NCI-H2107 treated with DMSO at 0.1 percent for 48 hours (cell line): ENCODE data around the gene NBEA.

Experiments used
- DNase-seq: peaks from one replicate; lab custom pipeline; 2025; ENCODE audit not compliant: unreplicated experiment; lab: John Stamatoyannopoulos, UW

Gene NBEA

DNA sequence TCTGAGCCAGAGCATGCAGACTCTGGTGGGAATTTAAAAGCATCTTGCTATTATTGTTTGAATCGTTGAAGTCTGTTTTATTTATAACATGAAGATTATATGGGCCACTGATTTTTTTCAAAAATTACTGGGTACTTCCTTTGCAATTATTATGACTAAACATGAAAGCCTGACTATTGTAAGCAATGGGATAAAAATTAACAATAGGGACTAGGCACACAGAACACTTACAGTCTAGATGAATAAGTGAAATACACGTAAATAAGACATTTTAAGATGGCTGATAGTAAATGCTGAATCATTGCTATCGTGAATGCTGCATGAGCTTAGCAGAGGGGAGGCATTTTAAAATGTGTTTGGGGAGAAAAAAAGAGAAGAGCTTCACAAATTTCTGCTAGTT is 615.4 kb downstream of the NBEA start:
- DNase-seq = no peak

DNA sequence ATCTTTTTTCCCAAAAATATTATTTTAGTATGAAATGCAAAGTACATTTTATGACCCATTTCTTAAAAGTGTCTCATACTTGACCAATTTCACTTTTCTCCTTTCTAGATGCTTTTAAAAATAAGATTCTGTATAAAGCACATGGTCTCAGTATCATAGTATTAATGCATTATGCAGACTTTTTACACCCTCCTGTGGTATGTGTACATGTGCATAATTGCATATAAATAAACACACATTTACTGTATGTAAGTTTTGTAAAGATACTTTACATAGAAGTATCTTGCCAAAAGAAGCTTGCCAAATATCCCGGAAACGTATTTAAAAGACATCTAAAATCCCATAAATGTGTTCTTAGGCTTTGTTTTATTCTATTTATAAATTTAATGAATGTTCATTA is 619.5 kb downstream of the NBEA start:
- no peak for DNase-seq

DNA sequence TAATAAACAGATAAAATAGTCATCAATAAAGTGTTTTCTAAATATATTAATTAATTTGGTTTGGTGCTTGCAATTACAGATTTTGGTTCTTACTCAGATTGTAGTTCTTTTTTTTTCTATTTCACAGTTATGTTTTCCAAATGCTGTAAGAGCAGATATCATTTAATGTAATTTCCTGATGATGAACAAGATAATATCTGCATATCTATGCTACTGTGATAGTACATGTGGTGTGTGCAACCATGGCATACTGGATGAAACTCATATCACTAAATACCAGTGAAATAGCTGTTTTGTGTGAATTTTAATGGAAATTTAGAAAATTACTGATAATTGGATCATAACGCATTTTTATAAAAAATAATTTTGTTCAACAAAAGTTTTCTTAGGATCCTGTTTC is 623.2 kb downstream of the NBEA start:
- no peak for DNase-seq

DNA sequence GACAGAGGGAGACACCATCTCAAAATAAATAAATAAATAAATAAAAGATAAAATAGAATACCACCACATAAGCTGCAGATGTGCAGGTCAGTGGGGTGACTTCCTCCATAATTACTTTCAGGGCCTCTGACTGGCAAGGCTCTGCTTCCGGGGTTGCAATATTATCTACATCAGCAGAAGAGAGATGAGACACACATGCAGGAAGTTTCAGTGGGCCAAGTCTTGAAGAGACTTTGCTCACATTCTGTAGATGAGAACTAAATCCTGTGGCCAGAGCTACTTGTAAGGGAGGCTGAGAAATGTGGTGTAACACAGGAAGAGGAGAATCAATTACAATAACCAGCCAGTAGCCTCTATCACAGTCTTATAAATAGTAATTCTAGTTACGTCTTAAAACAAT is 624.3 kb downstream of the NBEA start:
- DNase-seq = no peak

DNA sequence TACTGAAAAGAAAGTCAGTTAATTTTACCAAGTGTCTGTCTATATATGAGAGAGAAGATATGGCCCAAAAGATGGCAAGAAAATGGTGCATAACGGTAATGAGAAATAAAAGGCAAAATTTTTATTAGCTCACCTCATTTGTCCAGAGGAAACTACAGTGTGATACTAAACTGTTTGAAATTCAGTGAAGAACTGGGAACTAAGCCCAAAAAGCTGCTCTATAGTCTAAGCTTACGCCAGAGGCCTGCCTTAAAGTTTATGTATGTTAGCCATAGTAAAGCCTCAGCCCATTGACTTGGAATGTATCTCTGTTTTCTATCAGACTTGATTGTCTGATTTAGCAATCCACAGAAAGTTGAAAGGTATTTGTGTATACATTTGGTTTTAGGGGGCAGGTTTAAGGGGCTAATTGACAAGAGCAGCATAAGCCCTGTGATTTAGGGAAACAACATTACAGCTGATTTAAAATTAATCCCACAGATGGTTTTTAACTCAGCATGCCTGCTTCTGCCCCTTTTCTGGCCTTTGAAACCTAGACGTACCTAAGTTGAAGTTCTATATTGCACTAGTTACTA is 625.4 kb downstream of the NBEA start:
- DNase-seq = no peak

DNA sequence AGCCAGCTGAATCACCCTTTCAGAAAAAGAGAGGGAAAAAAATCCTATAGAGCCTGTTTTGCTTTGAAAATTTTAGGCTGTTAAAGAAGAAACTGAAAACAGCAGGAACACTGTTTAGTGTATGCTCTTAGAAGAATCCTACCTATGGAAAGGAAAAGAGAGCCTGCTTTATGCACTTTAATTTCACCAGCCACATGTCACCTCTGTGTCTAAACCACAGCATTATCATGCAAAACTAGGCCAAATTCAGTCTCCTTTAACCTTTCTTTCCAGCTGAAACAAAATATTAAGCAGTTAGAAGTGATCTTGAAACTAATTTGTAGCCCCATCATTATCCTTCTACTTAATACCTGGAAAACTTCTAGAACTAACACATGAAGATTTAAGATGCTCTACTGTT is 631.6 kb downstream of the NBEA start:
- no peak for DNase-seq

DNA sequence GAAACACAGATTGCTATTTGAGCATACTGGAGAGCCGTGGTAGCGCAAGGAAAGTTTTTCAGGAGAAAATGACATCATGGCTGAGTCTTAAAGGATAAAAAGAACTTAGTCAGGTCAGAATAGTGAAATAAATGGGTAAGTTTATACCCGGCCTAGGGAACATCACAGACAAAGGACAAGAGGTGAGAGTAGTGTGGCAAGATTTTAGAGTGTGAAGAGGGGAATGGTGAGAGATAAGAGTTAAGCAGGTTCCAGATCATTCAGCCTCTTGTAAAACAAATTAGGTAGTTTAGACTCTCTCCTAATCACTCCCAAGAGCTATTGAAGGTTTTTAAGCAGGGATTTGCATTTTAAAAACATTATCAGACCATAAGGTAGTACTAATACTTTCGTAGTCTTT is 650.4 kb downstream of the NBEA start:
- DNase-seq = no peak

DNA sequence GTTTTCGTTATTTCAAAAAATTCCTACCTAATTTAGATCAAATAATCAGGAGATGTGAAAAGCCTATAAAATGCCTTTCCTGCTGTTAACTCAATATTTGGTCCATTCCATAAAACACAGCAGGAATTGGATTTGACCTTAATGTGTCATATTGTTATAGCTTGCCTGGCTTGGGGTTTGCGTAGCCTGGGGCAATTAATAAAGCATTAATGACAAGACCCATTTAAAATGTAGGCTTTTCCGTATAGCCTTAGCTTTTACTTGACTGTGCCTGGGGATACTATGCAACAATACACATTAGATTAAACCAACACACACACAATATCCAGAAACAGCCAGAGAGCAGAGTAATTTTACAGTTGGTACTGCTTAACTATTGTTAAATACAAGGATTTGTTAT is 651.6 kb downstream of the NBEA start:
- no peak for DNase-seq

DNA sequence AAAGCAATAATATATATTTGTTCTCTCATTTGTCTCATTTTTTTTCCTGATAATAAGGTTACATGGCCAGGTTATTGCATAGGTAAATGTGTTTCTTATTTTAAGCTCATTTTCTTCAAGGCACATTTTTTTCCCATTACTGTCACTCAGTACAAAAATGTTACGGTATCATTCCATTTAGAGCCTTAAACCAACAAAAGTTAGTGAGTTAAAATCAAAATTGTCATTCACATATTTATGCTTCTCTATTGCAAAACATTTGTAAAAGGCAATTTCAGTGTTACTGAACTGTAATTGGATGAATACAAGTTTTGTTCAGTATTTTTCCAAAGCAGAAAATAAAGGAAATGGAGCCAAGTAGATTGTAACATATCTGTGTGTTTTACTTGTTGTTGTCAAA is 652.0 kb downstream of the NBEA start:
- DNase-seq = no peak

DNA sequence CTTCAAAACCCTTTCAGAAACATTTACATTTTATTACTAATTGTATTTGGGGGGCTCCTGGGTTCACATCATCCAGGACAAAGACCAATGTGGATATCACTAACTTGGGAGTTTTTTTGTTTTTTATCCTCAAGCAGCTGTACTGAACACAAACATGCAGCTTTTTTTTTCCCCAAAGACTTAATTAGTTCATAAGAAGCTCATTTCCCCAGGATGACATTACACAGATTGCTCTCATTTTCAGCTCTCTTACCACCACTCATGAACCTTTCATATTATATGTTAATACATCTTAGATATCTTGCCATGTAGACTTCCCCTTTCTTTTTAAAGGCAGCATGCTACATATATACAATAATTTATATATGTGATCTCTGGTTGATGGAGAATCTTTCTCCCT is 653.1 kb downstream of the NBEA start:
- no peak for DNase-seq

DNA sequence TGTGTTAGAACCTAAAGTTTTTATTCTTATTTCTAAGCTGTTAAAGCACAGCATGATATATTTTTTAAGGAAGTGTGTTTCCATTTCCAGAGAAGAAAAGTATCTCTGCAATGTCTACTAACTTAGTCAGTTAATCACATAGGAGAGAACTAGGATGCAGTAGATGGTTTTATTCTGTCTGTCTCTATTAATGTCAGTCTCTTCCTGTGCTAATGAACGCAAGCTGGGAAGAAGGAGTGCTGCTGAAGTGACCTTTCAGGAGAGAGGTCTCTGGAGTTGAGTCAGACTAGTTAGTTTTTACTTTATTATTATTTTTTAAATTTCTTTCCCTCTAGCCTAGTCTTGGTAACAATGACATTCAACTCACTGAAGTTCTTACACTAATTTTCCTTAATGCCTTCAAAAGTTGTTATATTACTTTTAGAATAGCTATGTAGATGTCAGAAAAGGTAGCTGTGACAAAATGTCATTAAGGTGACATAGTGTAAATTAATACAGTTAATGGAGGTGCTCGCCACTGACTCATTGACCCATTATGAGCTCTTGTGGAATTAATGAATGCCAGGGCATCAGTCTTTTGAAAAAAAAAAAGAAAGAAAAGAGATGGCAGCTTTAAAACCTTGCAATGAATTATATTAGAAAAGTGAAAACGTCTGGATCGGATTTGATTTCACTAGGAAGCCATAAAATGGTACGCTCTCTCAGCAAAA is 654.4 kb downstream of the NBEA start:
- no peak for DNase-seq

DNA sequence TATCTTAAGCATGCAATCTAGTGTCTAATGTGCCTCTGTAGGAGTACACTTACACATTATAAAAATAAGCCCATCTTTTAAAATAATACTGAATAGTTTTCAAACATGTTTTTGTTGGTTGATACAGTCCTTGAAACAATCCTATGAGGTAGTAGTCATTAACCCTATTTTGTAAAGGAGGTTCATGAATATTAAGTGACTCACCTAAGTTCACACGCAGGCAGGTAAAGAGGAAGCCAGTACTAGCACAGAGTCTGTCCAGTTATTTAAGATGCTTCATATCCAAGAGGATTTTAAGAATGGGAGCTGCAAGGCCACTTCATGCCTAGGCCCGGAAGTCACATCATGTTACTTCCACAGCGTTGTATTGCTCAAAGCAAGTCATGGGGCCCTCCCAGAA is 655.4 kb downstream of the NBEA start:
- no peak for DNase-seq

DNA sequence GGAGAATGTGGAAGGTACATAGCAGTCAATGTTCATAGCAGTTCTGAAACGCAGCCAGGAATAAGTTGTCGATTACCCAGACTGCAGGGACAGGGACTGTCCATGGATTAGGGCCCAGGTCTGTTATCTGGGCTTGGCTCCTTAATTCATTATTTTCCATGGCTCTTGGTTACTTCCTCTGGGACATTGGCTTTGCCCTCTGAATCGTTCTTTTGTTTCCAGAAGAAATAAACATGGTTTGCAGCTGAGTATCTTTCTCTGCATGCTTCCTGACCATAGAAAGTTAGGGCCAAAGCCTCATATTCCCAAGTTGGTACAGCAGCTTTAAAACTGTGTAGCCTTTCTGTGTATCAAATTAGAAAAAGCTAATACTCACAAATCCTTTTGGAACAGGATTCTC is 656.2 kb downstream of the NBEA start:
- DNase-seq = no peak

DNA sequence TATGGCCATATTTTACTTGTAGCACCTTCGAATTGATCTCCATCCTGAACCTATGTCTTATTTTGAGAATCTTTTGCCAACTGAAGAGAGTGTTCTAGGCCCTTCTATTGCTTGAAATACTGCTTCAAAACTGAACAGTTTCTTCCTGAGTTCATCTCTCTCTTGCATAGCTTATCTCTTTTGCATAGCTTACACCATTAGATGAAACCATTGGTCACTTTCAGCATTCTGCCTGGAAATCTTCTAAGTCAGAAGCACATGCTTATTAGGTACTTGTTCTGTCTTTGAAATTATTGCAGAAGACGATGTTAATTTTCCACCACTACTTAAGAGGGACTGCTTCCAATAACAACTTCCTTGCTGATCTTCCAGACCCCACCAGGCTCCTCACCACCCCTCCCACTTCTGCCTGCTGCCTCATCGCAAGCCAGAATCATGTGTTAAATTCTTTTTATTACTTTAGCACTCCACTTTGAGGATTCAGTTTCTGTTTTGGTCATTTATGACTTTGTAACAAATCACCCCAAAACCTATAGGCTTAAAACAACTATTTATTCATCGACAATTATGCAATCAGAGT is 656.8 kb downstream of the NBEA start:
- no peak for DNase-seq

DNA sequence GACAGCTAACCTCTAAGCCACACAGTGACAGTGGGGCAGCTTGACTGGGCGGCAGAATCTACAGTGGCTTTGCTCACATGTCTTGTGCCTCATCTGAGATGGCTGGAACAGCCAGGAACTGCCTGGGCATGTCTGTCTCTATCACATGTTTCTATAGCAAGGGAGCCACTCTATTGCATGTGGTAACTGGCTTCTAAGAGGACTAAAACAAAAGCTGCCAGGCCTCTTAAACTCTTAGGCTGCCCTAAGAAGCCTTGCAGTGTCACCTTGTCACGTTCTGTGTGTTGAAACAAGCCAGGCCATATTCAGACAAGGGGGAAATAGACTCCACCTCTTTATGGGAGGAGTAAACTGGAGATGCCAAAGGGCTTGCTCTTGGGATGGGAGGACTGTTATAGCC is 657.3 kb downstream of the NBEA start:
- no peak for DNase-seq

DNA sequence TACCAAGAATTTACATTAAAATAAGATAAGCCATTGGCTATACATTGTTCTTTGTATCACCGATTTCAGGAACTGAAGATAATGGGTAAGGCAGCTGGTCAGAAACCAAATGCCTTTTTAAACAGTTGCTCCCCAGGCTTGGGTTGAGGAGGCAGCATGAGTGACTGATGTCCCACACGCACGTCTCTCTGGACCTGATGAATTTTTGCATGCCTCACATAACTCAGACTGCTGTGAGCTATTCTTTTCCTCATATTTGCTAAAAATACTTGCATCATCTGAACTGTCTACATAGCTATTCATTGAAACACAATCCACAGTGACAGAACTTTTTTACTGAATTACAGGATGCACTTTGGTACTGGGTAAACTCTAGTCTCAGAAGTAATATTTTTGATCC is 658.1 kb downstream of the NBEA start:
- no peak for DNase-seq

DNA sequence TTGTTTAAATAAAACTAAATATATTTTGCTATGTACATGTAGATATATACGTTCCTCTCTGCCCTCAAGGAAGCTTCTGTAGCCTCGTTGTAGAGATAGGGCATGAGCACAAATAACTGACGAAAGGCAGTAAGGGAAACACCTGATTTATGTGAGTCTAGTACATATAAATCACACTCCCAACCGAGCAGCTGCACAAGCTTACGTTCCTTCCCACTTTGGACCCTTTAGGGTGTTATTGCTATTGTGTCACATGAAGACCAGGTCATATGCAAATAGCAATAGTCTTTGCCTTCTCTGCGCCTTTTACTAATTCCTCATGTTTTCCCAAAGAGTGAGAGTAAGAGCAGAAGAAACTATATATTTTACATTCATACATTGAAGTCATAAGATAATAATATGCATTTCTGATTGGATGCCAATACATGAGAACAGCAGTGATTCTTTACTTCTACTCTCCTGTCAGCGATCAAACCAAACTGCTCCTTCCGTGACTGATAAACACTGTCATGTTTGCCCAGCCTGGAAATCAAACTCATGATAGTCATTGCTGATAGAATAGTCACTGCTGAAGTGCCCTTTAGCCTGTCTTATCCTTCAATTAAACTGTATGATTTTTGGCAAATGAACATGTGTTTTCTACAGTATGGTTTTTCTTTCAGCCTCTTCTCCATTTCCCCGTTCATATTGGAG is 661.7 kb downstream of the NBEA start:
- no peak for DNase-seq

DNA sequence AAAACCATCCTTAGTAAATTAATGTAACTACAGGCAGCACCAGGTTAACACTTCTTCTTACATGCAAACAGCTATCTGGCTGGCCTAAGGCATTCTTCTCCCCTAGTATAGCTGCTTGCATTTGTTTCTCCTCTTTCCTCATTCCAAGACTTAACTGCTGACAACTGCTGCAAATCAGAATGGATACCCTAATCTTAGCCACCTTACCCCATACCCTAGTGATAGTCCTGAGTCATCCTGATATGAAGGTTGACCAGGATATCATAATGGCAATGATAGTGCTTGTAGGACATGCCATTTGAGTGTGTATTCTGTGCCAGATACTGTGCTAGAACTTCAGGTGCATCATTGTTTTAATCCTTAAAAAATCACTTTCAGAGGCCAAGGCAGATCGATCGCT is 672.6 kb downstream of the NBEA start:
- DNase-seq = no peak

DNA sequence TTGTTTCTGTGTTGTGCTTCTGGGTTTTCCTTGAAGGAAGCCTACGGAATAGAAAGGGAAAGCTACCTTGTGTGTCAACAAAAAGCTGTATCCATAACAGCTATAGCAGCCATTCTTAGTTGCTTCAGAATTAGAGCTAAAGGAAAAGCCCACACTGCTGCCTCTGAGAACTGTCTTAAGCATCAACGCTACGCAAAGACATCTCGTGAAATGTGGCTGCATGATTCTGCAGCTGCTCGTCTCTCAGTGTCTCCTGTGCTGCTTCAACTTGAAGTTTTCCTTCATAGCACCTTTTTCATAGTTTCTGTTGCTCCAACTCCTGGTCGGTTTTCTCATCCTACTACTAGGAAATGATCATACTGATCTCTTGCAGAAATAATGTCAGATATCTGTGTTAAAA is 675.4 kb downstream of the NBEA start:
- no peak for DNase-seq

DNA sequence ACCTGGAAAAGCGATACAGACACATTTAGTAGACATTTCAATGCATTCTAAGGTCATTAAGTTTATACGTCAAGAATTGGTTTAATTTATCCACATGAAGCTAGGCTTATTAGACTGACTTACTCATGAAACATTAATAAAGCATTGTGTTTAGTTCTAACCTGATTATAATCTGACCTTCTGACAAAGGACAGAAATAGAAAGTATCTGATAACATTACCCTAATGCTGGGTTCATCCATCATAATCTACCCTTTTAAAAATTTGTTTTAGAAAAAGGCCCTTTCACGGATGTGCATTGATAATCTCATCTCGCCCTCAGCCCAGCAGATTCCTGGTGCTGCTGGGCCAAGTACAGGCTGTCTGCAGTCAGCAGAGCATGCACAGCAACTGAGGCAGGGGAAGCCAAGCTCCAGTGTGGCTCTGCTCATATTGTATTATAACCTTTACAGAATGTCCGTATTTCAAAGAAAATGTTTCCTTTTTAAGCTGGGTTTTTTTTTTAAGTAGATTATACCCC is 676.6 kb downstream of the NBEA start:
- no peak for DNase-seq

DNA sequence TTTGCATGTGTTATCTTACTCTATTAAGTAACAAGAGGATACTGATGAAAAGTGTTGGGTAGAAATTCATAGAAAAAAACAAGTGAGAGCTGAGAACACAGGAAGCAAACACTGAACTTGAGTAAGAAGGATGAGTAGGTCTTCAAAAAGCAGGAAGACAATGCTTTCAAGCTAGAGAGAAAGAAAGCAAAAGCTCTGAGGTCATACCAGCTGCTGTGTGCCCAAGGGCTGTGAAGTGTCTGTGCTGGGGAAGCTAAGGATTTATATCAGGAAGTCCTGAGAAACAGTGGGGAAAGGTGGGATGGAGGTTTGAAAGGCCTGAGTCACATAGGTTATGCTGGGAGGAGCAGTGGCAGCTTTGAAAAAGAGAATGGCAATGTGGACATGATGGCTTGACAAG is 679.9 kb downstream of the NBEA start:
- no peak for DNase-seq

DNA sequence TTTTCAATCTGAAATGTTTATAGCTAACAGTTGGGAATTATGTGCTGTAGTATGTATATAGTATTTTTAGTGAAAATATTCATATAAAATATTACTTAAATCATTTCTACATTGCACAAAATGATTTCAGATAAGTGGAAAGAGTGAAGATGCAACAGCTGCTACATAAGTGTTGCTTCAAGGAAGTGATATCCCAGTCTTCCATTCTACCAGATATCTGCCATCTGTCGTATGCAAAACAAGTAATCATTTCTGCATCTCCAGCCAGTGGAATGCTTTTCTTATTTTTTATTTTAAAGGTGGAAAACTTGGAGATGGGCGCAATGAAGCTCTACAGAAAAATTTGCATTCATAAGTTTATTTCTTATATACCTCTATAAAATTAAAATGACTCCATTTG is 687.0 kb downstream of the NBEA start:
- DNase-seq = no peak
